ENCODE data around the gene PIK3CB.
"Not testable (repeated sequence)": the region's sequence is repeated elsewhere in the genome, so short reads cannot be mapped to it uniquely, and the experiment has no call there.

Gene PIK3CB

GRCh38 chr3:138846824-138847223, 12.1 kb upstream of the PIK3CB start:
- not testable (repeated sequence) for H3K4me1 ChIP-seq (ENCODE audit: control insufficient read depth, insufficient read depth, low read length); H3K27ac ChIP-seq (ENCODE audit: insufficient read depth, low read depth, low read length, poor library complexity, severe bottlenecking); H3K4me3 ChIP-seq (ENCODE audit: insufficient read depth, low read depth, low read length); H3K27me3 ChIP-seq (ENCODE audit: control insufficient read depth, insufficient read depth, low read length, poor library complexity, severe bottlenecking); H3K36me3 ChIP-seq (ENCODE audit: control insufficient read depth, insufficient read depth, low read length); H3K9me3 ChIP-seq (ENCODE audit: control insufficient read depth, low read length)
- 94 to 96% methylated on average over 1 of the region's 1 CpG for WGBS, 2 experiments

- H3K9me3 ChIP-seq (ENCODE audit: control insufficient read depth, low read length), result no peaks in the 10 kb centered on the region
- H3K36me3 ChIP-seq (ENCODE audit: control insufficient read depth, insufficient read depth, low read length), result no peaks in the 10 kb centered on the region
- no peaks in the 10 kb centered on the region for H3K27me3 ChIP-seq (ENCODE audit: control insufficient read depth, insufficient read depth, low read length, poor library complexity, severe bottlenecking)
- no peak overlapping the region for H3K4me3 ChIP-seq (ENCODE audit: insufficient read depth, low read depth, low read length)
- H3K4me1 ChIP-seq (ENCODE audit: control insufficient read depth, insufficient read depth, low read length), result no peaks in the 10 kb centered on the region
- WGBS, 2 experiments, result 66 to 71% methylated on average over 10 of the region's 10 CpGs
- H3K27ac ChIP-seq (ENCODE audit: insufficient read depth, low read depth, low read length, poor library complexity, severe bottlenecking), result peak overlapping the region; percentile 81
Measured at GRCh38 chr3:138846262-138846791, 11.6 kb upstream of the PIK3CB start.

- H3K9me3 ChIP-seq (ENCODE audit: control insufficient read depth, low read length), result no peaks in the 10 kb centered on the region
- WGBS, 2 experiments, result 35 to 43% methylated on average over 5 of the region's 6 CpGs
- no peak overlapping the region for H3K4me3 ChIP-seq (ENCODE audit: insufficient read depth, low read depth, low read length)
- no peaks in the 10 kb centered on the region for H3K4me1 ChIP-seq (ENCODE audit: control insufficient read depth, insufficient read depth, low read length)
- H3K27ac ChIP-seq (ENCODE audit: insufficient read depth, low read depth, low read length, poor library complexity, severe bottlenecking), result peak overlapping the region; percentile 81
- H3K27me3 ChIP-seq (ENCODE audit: control insufficient read depth, insufficient read depth, low read length, poor library complexity, severe bottlenecking), result no peaks in the 10 kb centered on the region
- no peaks in the 10 kb centered on the region for H3K36me3 ChIP-seq (ENCODE audit: control insufficient read depth, insufficient read depth, low read length)
Measured at GRCh38 chr3:138845771-138846173, 11.0 kb upstream of the PIK3CB start.

- H3K4me3 ChIP-seq (ENCODE audit: insufficient read depth, low read depth, low read length), result no peak overlapping the region
- H3K36me3 ChIP-seq (ENCODE audit: control insufficient read depth, insufficient read depth, low read length), result no peaks in the 10 kb centered on the region
- WGBS, 2 experiments, result 75 to 80% methylated on average over 7 of the region's 7 CpGs
- no peaks in the 10 kb centered on the region for H3K27me3 ChIP-seq (ENCODE audit: control insufficient read depth, insufficient read depth, low read length, poor library complexity, severe bottlenecking)
- no peaks in the 10 kb centered on the region for H3K9me3 ChIP-seq (ENCODE audit: control insufficient read depth, low read length)
- H3K4me1 ChIP-seq (ENCODE audit: control insufficient read depth, insufficient read depth, low read length), result no peaks in the 10 kb centered on the region
- H3K27ac ChIP-seq (ENCODE audit: insufficient read depth, low read depth, low read length, poor library complexity, severe bottlenecking), result peak overlapping the region; percentile 81
Measured at GRCh38 chr3:138845181-138845601, 10.5 kb upstream of the PIK3CB start.

GRCh38 chr3:138842483-138843188, 7.9 kb upstream of the PIK3CB start:
- Histone ChIP-seq H3K27ac (ENCODE audit: insufficient read depth, low read depth, low read length, poor library complexity, severe bottlenecking) (no peak overlapping the region), H3K36me3 (ENCODE audit: control insufficient read depth, insufficient read depth, low read length) (no peaks in the 10 kb centered on the region), H3K9me3 (ENCODE audit: control insufficient read depth, low read length) (no peaks in the 10 kb centered on the region), H3K27me3 (ENCODE audit: control insufficient read depth, insufficient read depth, low read length, poor library complexity, severe bottlenecking) (no peaks in the 10 kb centered on the region), H3K4me3 (ENCODE audit: insufficient read depth, low read depth, low read length) (no peak overlapping the region), H3K4me1 (ENCODE audit: control insufficient read depth, insufficient read depth, low read length) (no peaks in the 10 kb centered on the region)
- 85% methylated on average over 5 of the region's 5 CpGs for WGBS, 2 experiments

GRCh38 chr3:138838385-138838784, 3.7 kb upstream of the PIK3CB start:
- H3K9me3 ChIP-seq (ENCODE audit: control insufficient read depth, low read length); H3K4me1 ChIP-seq (ENCODE audit: control insufficient read depth, insufficient read depth, low read length); H3K27ac ChIP-seq (ENCODE audit: insufficient read depth, low read depth, low read length, poor library complexity, severe bottlenecking); H3K27me3 ChIP-seq (ENCODE audit: control insufficient read depth, insufficient read depth, low read length, poor library complexity, severe bottlenecking); H3K4me3 ChIP-seq (ENCODE audit: insufficient read depth, low read depth, low read length); H3K36me3 ChIP-seq (ENCODE audit: control insufficient read depth, insufficient read depth, low read length): not testable (repeated sequence)
- 94% methylated on average over 7 of the region's 7 CpGs for WGBS, 2 experiments

GRCh38 chr3:138835846-138836245, 1.1 kb upstream of the PIK3CB start:
- H3K36me3 ChIP-seq (ENCODE audit: control insufficient read depth, insufficient read depth, low read length), result not testable (repeated sequence)

GRCh38 chr3:138835397-138835757, 649 bp upstream of the PIK3CB start:
- H3K27ac ChIP-seq (ENCODE audit: insufficient read depth, low read depth, low read length, poor library complexity, severe bottlenecking), result peak overlapping the region; percentile 96
- H3K4me1 ChIP-seq (ENCODE audit: control insufficient read depth, insufficient read depth, low read length), result no peaks in the 10 kb centered on the region
- no peaks in the 10 kb centered on the region for H3K9me3 ChIP-seq (ENCODE audit: control insufficient read depth, low read length)
- 57 to 70% methylated on average over 2 to 4 of the region's 4 CpGs for WGBS, 2 experiments
- no peaks in the 10 kb centered on the region for H3K36me3 ChIP-seq (ENCODE audit: control insufficient read depth, insufficient read depth, low read length)
- no peaks in the 10 kb centered on the region for H3K27me3 ChIP-seq (ENCODE audit: control insufficient read depth, insufficient read depth, low read length, poor library complexity, severe bottlenecking)
- H3K4me3 ChIP-seq (ENCODE audit: insufficient read depth, low read depth, low read length), result peak overlapping the region; percentile 72

More at GRCh38 chr3:138835846-138836245, 1.1 kb upstream of the PIK3CB start:
- not testable (repeated sequence) for H3K4me3 ChIP-seq (ENCODE audit: insufficient read depth, low read depth, low read length); H3K27me3 ChIP-seq (ENCODE audit: control insufficient read depth, insufficient read depth, low read length, poor library complexity, severe bottlenecking); H3K27ac ChIP-seq (ENCODE audit: insufficient read depth, low read depth, low read length, poor library complexity, severe bottlenecking); H3K9me3 ChIP-seq (ENCODE audit: control insufficient read depth, low read length); H3K4me1 ChIP-seq (ENCODE audit: control insufficient read depth, insufficient read depth, low read length)
- 92 to 93% methylated on average over 19 of the region's 19 CpGs for WGBS, 2 experiments

GRCh38 chr3:138833899-138834595, 681 bp downstream of the PIK3CB start:
- Histone ChIP-seq H3K27me3 (ENCODE audit: control insufficient read depth, insufficient read depth, low read length, poor library complexity, severe bottlenecking) (no peaks in the 10 kb centered on the region), H3K4me1 (ENCODE audit: control insufficient read depth, insufficient read depth, low read length) (no peaks in the 10 kb centered on the region), H3K9me3 (ENCODE audit: control insufficient read depth, low read length) (no peaks in the 10 kb centered on the region), H3K36me3 (ENCODE audit: control insufficient read depth, insufficient read depth, low read length) (no peaks in the 10 kb centered on the region), H3K4me3 (ENCODE audit: insufficient read depth, low read depth, low read length) (peak overlapping the region; percentile 72), H3K27ac (ENCODE audit: insufficient read depth, low read depth, low read length, poor library complexity, severe bottlenecking) (peak overlapping the region; percentile 71)
- WGBS, 2 experiments, result 1% methylated on average over 43 of the region's 43 CpGs

GRCh38 chr3:138832473-138833057, 2.2 kb downstream of the PIK3CB start:
- not testable (repeated sequence) for H3K4me1 ChIP-seq (ENCODE audit: control insufficient read depth, insufficient read depth, low read length); H3K4me3 ChIP-seq (ENCODE audit: insufficient read depth, low read depth, low read length); H3K27me3 ChIP-seq (ENCODE audit: control insufficient read depth, insufficient read depth, low read length, poor library complexity, severe bottlenecking); H3K36me3 ChIP-seq (ENCODE audit: control insufficient read depth, insufficient read depth, low read length); H3K9me3 ChIP-seq (ENCODE audit: control insufficient read depth, low read length); H3K27ac ChIP-seq (ENCODE audit: insufficient read depth, low read depth, low read length, poor library complexity, severe bottlenecking)
- WGBS, 2 experiments, result 94 to 95% methylated on average over 27 of the region's 27 CpGs
